ENCODE measurements around the gene ITGB5. TPM values are rescaled to one million over a fixed set of nuclear protein-coding genes. Genes with fewer than 3 reads are reported as not detected.

ITGB5 gene
- total RNA-seq, 1 experiment from 2014 or later: 132 TPM

- H3K27me3 ChIP-seq (replicated peaks; ENCODE audit: control insufficient read depth, insufficient read depth, low read length): no peaks in the 10 kb centered on the region
- H3K4me1 Mint-ChIP-seq (ENCODE audit: low read depth, unreplicated experiment): peaks cover 28% of the 10 kb centered on the region
- H3K36me3 Mint-ChIP-seq (ENCODE audit: insufficient read depth, unreplicated experiment): peaks cover 15% of the 10 kb centered on the region
- no peak for DNase-seq
- no peaks in the 10 kb centered on the region for H3K9me3 Mint-ChIP-seq (ENCODE audit: unreplicated experiment)
- H3K4me3 ChIP-seq (ENCODE audit: low read depth, low read length): no peak overlapping the region
- H3K4me1 ChIP-seq: peaks cover 48% of the 10 kb centered on the region
- no peaks in the 10 kb centered on the region; the same call in 1 of the 2 replicates for H3K9me3 ChIP-seq
- intact Hi-C loops (cut with micrococcal nuclease; ENCODE audit: unreplicated experiment): no loop called here
- H3K36me3 ChIP-seq (ENCODE audit: control insufficient read depth, insufficient read depth, low read length): peaks cover 3% of the 10 kb centered on the region
- H3K4me3 Mint-ChIP-seq (ENCODE audit: unreplicated experiment): no peak overlapping the region
- POLR2A ChIA-PET: no interaction called here
- TF ChIP-seq, protein P1, sequence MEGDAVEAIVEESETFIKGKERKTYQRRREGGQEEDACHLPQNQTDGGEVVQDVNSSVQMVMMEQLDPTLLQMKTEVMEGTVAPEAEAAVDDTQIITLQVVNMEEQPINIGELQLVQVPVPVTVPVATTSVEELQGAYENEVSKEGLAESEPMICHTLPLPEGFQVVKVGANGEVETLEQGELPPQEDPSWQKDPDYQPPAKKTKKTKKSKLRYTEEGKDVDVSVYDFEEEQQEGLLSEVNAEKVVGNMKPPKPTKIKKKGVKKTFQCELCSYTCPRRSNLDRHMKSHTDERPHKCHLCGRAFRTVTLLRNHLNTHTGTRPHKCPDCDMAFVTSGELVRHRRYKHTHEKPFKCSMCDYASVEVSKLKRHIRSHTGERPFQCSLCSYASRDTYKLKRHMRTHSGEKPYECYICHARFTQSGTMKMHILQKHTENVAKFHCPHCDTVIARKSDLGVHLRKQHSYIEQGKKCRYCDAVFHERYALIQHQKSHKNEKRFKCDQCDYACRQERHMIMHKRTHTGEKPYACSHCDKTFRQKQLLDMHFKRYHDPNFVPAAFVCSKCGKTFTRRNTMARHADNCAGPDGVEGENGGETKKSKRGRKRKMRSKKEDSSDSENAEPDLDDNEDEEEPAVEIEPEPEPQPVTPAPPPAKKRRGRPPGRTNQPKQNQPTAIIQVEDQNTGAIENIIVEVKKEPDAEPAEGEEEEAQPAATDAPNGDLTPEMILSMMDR (IDR thresholded peaks at IDR 0.05; ENCODE audit: insufficient read depth in 1 of 2, low read depth in 1 of 2, low read length in 1 of 2, severe bottlenecking in 1 of 2, unreplicated experiment in 1 of 2): no peak
- no TSS peak for BruUV-seq (replicated peaks)
- H3K27ac Mint-ChIP-seq (ENCODE audit: unreplicated experiment): no peak overlapping the region
- CTCF ChIA-PET: no interaction called here
- no peaks in the 10 kb centered on the region for H3K27me3 Mint-ChIP-seq (ENCODE audit: insufficient read depth, unreplicated experiment)
These were observed 70.1 kb downstream of the ITGB5 start for GRCh38 chr3:124817079-124817478.

GRCh38 chr3:124816206-124816605, 71.0 kb downstream of the ITGB5 start:
- intact Hi-C loops (cut with micrococcal nuclease; ENCODE audit: unreplicated experiment): no loop called here
- TF ChIP-seq, protein P1 (IDR thresholded peaks at IDR 0.05; ENCODE audit: insufficient read depth in 1 of 2, low read depth in 1 of 2, low read length in 1 of 2, severe bottlenecking in 1 of 2, unreplicated experiment in 1 of 2): no peak
- peaks cover 15% of the 10 kb centered on the region for H3K36me3 Mint-ChIP-seq (ENCODE audit: insufficient read depth, unreplicated experiment)
- no peaks in the 10 kb centered on the region for H3K27me3 Mint-ChIP-seq (ENCODE audit: insufficient read depth, unreplicated experiment)
- H3K9me3 Mint-ChIP-seq (ENCODE audit: unreplicated experiment): no peaks in the 10 kb centered on the region
- BruUV-seq (replicated peaks): no TSS peak
- POLR2A ChIA-PET: no interaction called here
- Histone ChIP-seq H3K36me3 (ENCODE audit: control insufficient read depth, insufficient read depth, low read length) (peaks cover 3% of the 10 kb centered on the region), H3K9me3 (no peaks in the 10 kb centered on the region; the same call in 1 of the 2 replicates), H3K27me3 (replicated peaks; ENCODE audit: control insufficient read depth, insufficient read depth, low read length) (no peaks in the 10 kb centered on the region), H3K4me1 (peaks cover 55% of the 10 kb centered on the region), H3K4me3 (ENCODE audit: low read depth, low read length) (no peak overlapping the region)
- peaks cover 28% of the 10 kb centered on the region for H3K4me1 Mint-ChIP-seq (ENCODE audit: low read depth, unreplicated experiment)
- CTCF ChIA-PET: no interaction called here
- no peak overlapping the region for H3K4me3 Mint-ChIP-seq (ENCODE audit: unreplicated experiment)
- peak overlapping the region; percentile 92 for H3K27ac Mint-ChIP-seq (ENCODE audit: unreplicated experiment)
- DNase-seq: no peak

GRCh38 chr3:124815781-124816180, 71.4 kb downstream of the ITGB5 start:
- Mint-ChIP-seq H3K27ac (ENCODE audit: unreplicated experiment) (peak overlapping the region; percentile 92), H3K36me3 (ENCODE audit: insufficient read depth, unreplicated experiment) (peaks cover 15% of the 10 kb centered on the region), H3K9me3 (ENCODE audit: unreplicated experiment) (no peaks in the 10 kb centered on the region), H3K4me3 (ENCODE audit: unreplicated experiment) (no peak overlapping the region), H3K4me1 (ENCODE audit: low read depth, unreplicated experiment) (peaks cover 28% of the 10 kb centered on the region), H3K27me3 (ENCODE audit: insufficient read depth, unreplicated experiment) (no peaks in the 10 kb centered on the region)
- H3K27me3 ChIP-seq (replicated peaks; ENCODE audit: control insufficient read depth, insufficient read depth, low read length): no peaks in the 10 kb centered on the region
- H3K36me3 ChIP-seq (ENCODE audit: control insufficient read depth, insufficient read depth, low read length): peaks cover 3% of the 10 kb centered on the region
- H3K4me3 ChIP-seq (ENCODE audit: low read depth, low read length): no peak overlapping the region
- ChIA-PET POLR2A (no interaction called here), CTCF (no interaction called here)
- intact Hi-C loops (cut with micrococcal nuclease; ENCODE audit: unreplicated experiment): no loop called here
- no peaks in the 10 kb centered on the region; the same call in 1 of the 2 replicates for H3K9me3 ChIP-seq
- DNase-seq: no peak
- peaks cover 60% of the 10 kb centered on the region for H3K4me1 ChIP-seq
- TF ChIP-seq, protein P1 (IDR thresholded peaks at IDR 0.05; ENCODE audit: insufficient read depth in 1 of 2, low read depth in 1 of 2, low read length in 1 of 2, severe bottlenecking in 1 of 2, unreplicated experiment in 1 of 2): no peak
- BruUV-seq (replicated peaks): no TSS peak

Measured in Caco-2 (cell line).